PC-3 (cell line): Measurements from ENCODE around the gene ENO3. TPM values are rescaled to one million over a fixed set of nuclear protein-coding genes. Genes with fewer than 3 reads are reported as not detected.

Experiments
- ATAC-seq: fragments of 200-7000 bp; cut with Tn5 transposase; 2 replicates; pipeline ENCODE4 v1.9.1; 2020; ENCODE audit warnings: mild to moderate bottlenecking, moderate library complexity
- Bru-seq: library from RNA; stranded (reverse); fragments of 400-500 nt; gene quantifications from one replicate; lab custom pipeline; 2021; lab: Mats Ljungman, UMichigan
- BruChase-seq, 2 experiments: library from RNA; stranded (reverse); fragments of 400-500 nt; gene quantifications; one replicate each; lab custom pipeline; 2021; lab: Mats Ljungman, UMichigan
- BruUV-seq: library from RNA; stranded (reverse); fragments of 400-500 nt; replicated peaks from 2 replicates; lab custom pipeline; 2021; lab: Mats Ljungman, UMichigan
- CTCF ChIA-PET: fragments of 300-600 bp; sonication (Branson Sonifier 250); formaldehyde crosslinking; loops from one replicate; lab custom pipeline; 2022; ENCODE audit warnings: antibody characterized with exemption; lab: Charles Lee
- POLR2A ChIA-PET: fragments of 300-600 bp; sonication (Branson Sonifier 250); formaldehyde crosslinking; loops from one replicate; lab custom pipeline; 2022; ENCODE audit warnings: antibody characterized with exemption; ENCODE audit not compliant: unreplicated experiment; lab: Charles Lee
- DNase-seq: peaks from one replicate; pipeline ENCODE4 v3.0.0-alpha.2; 2015
- H2AFZ ChIP-seq: fragments of 300-600 bp; sonication (generic); 2 replicates; pipeline ENCODE4 v1.6.0; 2016; ENCODE audit warnings: antibody characterized with exemption, low read length
- H3F3A ChIP-seq: fragments of 300-600 bp; sonication (generic); one replicate; pipeline ENCODE4 v1.6.0; 2017; ENCODE audit warnings: antibody characterized with exemption, low read length, control low read depth, mild to moderate bottlenecking; ENCODE audit not compliant: unreplicated experiment
- H3K27ac ChIP-seq: fragments of 300-600 bp; sonication (generic); 2 replicates; pipeline ENCODE4 v1.5.1; 2016; ENCODE audit warnings: mild to moderate bottlenecking, low read length
- H3K27me3 ChIP-seq: fragments of 300-600 bp; sonication (generic); 2 replicates; pipeline ENCODE4 v1.6.1; 2016; ENCODE audit warnings: low read length, mixed read lengths
- H3K36me3 ChIP-seq: fragments of 300-600 bp; sonication (generic); 2 replicates; pipeline ENCODE4 v1.6.1; 2016; ENCODE audit warnings: low read depth, mixed run types, low read length, mixed read lengths
- H3K4me1 ChIP-seq: fragments of 300-600 bp; sonication (generic); 2 replicates; pipeline ENCODE4 v1.5.1; 2016; ENCODE audit warnings: low read length; ENCODE audit not compliant: insufficient read depth
- H3K4me2 ChIP-seq: fragments of 300-600 bp; sonication (generic); 2 replicates; pipeline ENCODE4 v1.6.0; 2016; ENCODE audit warnings: low read length
- H3K4me3 ChIP-seq: fragments of 300-600 bp; sonication (generic); 2 replicates; pipeline ENCODE4 v1.5.1; 2016; ENCODE audit warnings: mild to moderate bottlenecking, low read length, mixed read lengths
- H3K79me2 ChIP-seq: fragments of 300-600 bp; sonication (generic); 2 replicates; pipeline ENCODE4 v1.6.1; 2017; ENCODE audit warnings: low read length, mixed read lengths
- H3K9ac ChIP-seq: fragments of 300-600 bp; sonication (generic); 2 replicates; pipeline ENCODE4 v1.6.0; 2016; ENCODE audit warnings: mild to moderate bottlenecking, low read length
- H3K9me2 ChIP-seq: fragments of 300-600 bp; sonication (generic); replicated peaks from 2 replicates; pipeline ENCODE4 v1.6.1; 2016; ENCODE audit warnings: mixed run types, low read length, mixed read lengths
- H3K9me3 ChIP-seq: fragments of 300-600 bp; sonication (generic); 2 replicates; pipeline ENCODE4 v1.6.1; 2016; ENCODE audit warnings: low read length, mixed read lengths
- H4K20me1 ChIP-seq: fragments of 300-600 bp; sonication (generic); 2 replicates; pipeline ENCODE4 v1.6.1; 2016; ENCODE audit warnings: low read length, mixed read lengths
- EZH2 ChIP-seq: fragments of 300-600 bp; sonication (generic); IDR thresholded peaks from one replicate; pipeline ENCODE4 v1.6.1; 2017; ENCODE audit warnings: antibody characterized with exemption, mild to moderate bottlenecking, low read length; ENCODE audit not compliant: unreplicated experiment
- EZH2phosphoT487 ChIP-seq: fragments of 300-600 bp; sonication (generic); IDR thresholded peaks from 2 replicates; pipeline ENCODE4 v1.6.1; 2018; ENCODE audit warnings: mild to moderate bottlenecking, antibody characterized with exemption, low read length, borderline replicate concordance
- intact Hi-C: fragments of 100-400 bp; cut with micrococcal nuclease; formaldehyde crosslinking; loops from 2 replicates; pipeline ENCODE4 v1.9.0; 2023
- long read RNA-seq: library from polyadenylated mRNA; unstranded; transcript quantifications from one replicate; pipeline ENCODE4 v2.0.0, GENCODE V29; 2021; ENCODE audit not compliant: unreplicated experiment
- total RNA-seq: library from RNA; depleted of rRNA; stranded (reverse); fragments of >200 nt; gene quantifications from 2 replicates; pipeline ENCODE4 v1.2.3, GENCODE V29; 2014; rRNA removed
- TF ChIP-seq, protein P1 (sequence below): fragments of 300-600 bp; sonication (generic); conservative IDR thresholded peaks from 2 replicates; pipeline ENCODE4 v1.5.1; 2017; ENCODE audit warnings: antibody characterized with exemption, low read depth, mild to moderate bottlenecking, low read length

The ENO3 gene
- total RNA-seq (2.4 and 7.5 TPM in 2 replicates), Bru-seq, nascent RNA (percentile 43 among the genes with signal in this experiment), BruChase-seq, experiment 1, labeled RNA remaining after a 6-hour chase (percentile 62 among the genes with signal in this experiment), BruChase-seq, experiment 2, labeled RNA remaining after a 2-hour chase (percentile 42 among the genes with signal in this experiment)
- long read RNA-seq, partial matches to known transcripts: 3 of 7 reads
- long read RNA-seq, other reads (novel, unspliced or antisense): 4 of 7 reads

DNA sequence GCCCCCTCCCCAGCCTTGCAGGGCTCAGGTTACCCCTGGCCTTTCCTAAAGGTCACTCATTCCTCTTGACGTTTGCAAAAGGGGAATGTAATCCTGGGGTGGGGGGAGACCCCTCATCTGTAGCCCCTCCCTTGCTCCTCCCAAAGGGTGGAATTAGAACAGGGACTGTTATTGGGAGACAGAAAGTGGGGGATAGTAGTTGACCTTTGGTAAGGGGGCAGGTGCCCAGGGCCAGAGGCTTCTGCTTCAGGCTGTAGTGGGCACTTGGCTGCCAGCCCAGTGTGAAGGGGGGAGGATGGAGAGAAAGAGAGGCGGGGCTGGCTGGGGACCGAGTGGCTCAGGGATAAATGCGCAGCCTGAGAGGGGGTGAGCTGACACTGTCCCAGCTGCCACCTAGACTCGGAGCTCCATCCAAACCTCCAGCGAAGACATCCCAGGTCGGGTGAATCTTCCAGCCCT lies at the start of gene ENO3:
ENO3 (plus strand) TSS at position 374 of the 459 bp plus-strand sequence. CDS start 711 bp downstream, outside the sequence.
- POLR2A ChIA-PET: interaction anchor here (0.7 kb wide), 1 partner anchor 16 kb away, joined by 5 read pairs; the partner anchor contains the start of gene SPAG7
- peaks cover 15% of the 10 kb centered on the region for H3K4me1 ChIP-seq
- no peak for ATAC-seq

DNA sequence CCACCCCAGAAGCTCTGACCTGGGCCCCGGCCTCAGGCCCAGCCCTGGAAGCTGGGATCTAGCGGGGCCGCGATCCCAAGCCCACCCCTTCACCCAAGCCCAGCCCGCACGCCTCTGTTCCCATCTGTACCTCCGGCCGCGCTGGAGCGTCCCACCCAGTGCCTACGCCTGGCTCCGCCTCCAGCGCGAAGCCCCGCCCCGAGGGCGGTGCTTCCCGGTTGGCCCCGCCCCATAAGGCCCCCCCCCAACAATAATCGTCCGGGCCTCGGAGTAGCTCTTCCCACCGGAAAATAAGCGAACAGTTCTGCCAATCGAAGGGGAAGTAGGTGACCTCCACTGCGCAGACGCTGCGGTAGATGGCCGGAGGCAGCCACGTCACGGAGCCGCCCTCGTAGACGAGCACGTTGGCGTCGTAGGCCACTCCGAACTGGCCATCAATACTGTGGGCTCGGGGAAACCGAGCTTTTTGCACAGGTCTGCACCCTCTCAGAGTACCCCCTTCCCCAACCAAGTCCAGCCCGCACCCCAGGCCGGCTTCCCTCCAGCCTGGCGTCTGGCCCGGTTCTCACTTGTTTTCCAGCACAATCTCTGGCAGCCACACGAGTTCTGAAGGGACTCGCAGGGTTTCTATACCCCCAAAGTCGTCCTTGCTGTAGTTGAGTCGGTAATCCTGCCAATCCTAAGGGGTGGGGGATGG lies 49.1 kb upstream of the ENO3 start:
- Histone ChIP-seq H3K27me3 (no peaks in the 10 kb centered on the region), H3K27ac (no peak overlapping the region), H3K4me3 (no peak overlapping the region), H2AFZ (no peak overlapping the region), H3K36me3 (no peaks in the 10 kb centered on the region; the same call in 1 of the 2 replicates), H3F3A (no peaks in the 10 kb centered on the region), H4K20me1 (no peaks in the 10 kb centered on the region), H3K9me3 (no peaks in the 10 kb centered on the region), H3K9ac (no peak overlapping the region), H3K79me2 (no peaks in the 10 kb centered on the region), H3K9me2 (no peaks in the 10 kb centered on the region), H3K4me1 (peaks cover 10% of the 10 kb centered on the region), H3K4me2 (no peak overlapping the region)
- DNase-seq (no peak), ATAC-seq (no peak)
- CTCF ChIA-PET: no interaction called here
- TF ChIP-seq, protein P1, sequence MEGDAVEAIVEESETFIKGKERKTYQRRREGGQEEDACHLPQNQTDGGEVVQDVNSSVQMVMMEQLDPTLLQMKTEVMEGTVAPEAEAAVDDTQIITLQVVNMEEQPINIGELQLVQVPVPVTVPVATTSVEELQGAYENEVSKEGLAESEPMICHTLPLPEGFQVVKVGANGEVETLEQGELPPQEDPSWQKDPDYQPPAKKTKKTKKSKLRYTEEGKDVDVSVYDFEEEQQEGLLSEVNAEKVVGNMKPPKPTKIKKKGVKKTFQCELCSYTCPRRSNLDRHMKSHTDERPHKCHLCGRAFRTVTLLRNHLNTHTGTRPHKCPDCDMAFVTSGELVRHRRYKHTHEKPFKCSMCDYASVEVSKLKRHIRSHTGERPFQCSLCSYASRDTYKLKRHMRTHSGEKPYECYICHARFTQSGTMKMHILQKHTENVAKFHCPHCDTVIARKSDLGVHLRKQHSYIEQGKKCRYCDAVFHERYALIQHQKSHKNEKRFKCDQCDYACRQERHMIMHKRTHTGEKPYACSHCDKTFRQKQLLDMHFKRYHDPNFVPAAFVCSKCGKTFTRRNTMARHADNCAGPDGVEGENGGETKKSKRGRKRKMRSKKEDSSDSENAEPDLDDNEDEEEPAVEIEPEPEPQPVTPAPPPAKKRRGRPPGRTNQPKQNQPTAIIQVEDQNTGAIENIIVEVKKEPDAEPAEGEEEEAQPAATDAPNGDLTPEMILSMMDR: no peak
- no peak for TF ChIP-seq EZH2phosphoT487
- POLR2A ChIA-PET: no interaction called here
- BruUV-seq: no TSS peak
- intact Hi-C loops: no loop called here

More for the DNA sequence above, at the start of gene ENO3:
- no peaks in the 10 kb centered on the region for H3K9me3 ChIP-seq
- DNase-seq: no peak
- BruUV-seq: no TSS peak
- H3K27ac ChIP-seq: peak within 1 kb of the TSS; percentile 85
- H2AFZ ChIP-seq: peak within 1 kb of the TSS; percentile 82
- intact Hi-C loops: no loop called here
- H3K36me3 ChIP-seq: peaks cover 11% of the 10 kb centered on the region
- peaks cover 12% of the 10 kb centered on the region for H4K20me1 ChIP-seq
- no peaks in the 10 kb centered on the region for H3K27me3 ChIP-seq
- no peaks in the 10 kb centered on the region for H3F3A ChIP-seq
- H3K79me2 ChIP-seq: peaks cover 28% of the 10 kb centered on the region
- TF ChIP-seq, protein P1: no peak
- no peak for TF ChIP-seq EZH2
- TF ChIP-seq EZH2phosphoT487: no peak
- peak within 1 kb of the TSS; percentile 64 for H3K9ac ChIP-seq
- CTCF ChIA-PET: no interaction called here
- peak within 1 kb of the TSS; percentile 93 for H3K4me2 ChIP-seq
- H3K9me2 ChIP-seq: no peaks in the 10 kb centered on the region
- H3K4me3 ChIP-seq: peak within 1 kb of the TSS; percentile 74
